Measurements from ENCODE around the gene WBP2NL.
"Not testable (repeated sequence)": the region's sequence is repeated elsewhere in the genome, so short reads cannot be mapped to it uniquely, and the experiment has no call there.

The WBP2NL gene

GRCh38 chr22:41998361-41999261 is at the start of gene WBP2NL:
Gene WBP2NL (plus strand): TSS chr22:41998788. CDS start chr22:41998819, 31 bp downstream.
- DNase-seq, result peak; percentile 73 to 91 (median 86)

- not testable (repeated sequence) for DNase-seq
Measured at GRCh38 chr22:41948928-41949296, 49.7 kb upstream of the WBP2NL start.

- DNase-seq, result no peak
Measured at GRCh38 chr22:41949297-41949965, 49.2 kb upstream of the WBP2NL start.

- DNase-seq, result no peak
Measured at GRCh38 chr22:41951898-41952474, 46.6 kb upstream of the WBP2NL start, which contains the start of gene SMIM45. Gene SMIM45 (plus strand): TSS chr22:41952150.

GRCh38 chr22:41952713-41953112 is 45.9 kb upstream of the WBP2NL start:
- DNase-seq, result no peak

GRCh38 chr22:41957941-41958556 is 40.5 kb upstream of the WBP2NL start:
- DNase-seq, result no peak

GRCh38 chr22:41963453-41964111 is 35.0 kb upstream of the WBP2NL start:
- no peak for DNase-seq

- DNase-seq, result no peak
Measured at GRCh38 chr22:41964112-41964491, 34.5 kb upstream of the WBP2NL start.

- DNase-seq, result no peak
Measured at GRCh38 chr22:41966225-41966606, 32.4 kb upstream of the WBP2NL start.

- peak in 3 of 6 experiments; percentile 21 to 60 (median 43) for DNase-seq
Measured at GRCh38 chr22:41966607-41967240, 31.9 kb upstream of the WBP2NL start.

- DNase-seq, result no peak
Measured at GRCh38 chr22:41968601-41969000, 30.0 kb upstream of the WBP2NL start.

- no peak for DNase-seq
Measured at GRCh38 chr22:41969110-41969646, 29.4 kb upstream of the WBP2NL start, which contains the start of gene SEPTIN3. Gene SEPTIN3 (plus strand): TSS chr22:41969443. CDS start chr22:41971493, 2,050 bp downstream.

- no peak for DNase-seq
Measured at GRCh38 chr22:41970601-41971000, 28.0 kb upstream of the WBP2NL start.

GRCh38 chr22:41971431-41971830 is 27.2 kb upstream of the WBP2NL start:
- no peak for DNase-seq

GRCh38 chr22:41974691-41975290 is 23.8 kb upstream of the WBP2NL start:
- DNase-seq, result no peak

- no peak for DNase-seq
Measured at GRCh38 chr22:41975299-41976069, 23.1 kb upstream of the WBP2NL start.

GRCh38 chr22:41976070-41976901 is 22.3 kb upstream of the WBP2NL start:
- DNase-seq, result peak in 4 of 6 experiments; percentile 11 to 32 (median 19)

- DNase-seq, result peak in 2 of 6 experiments; percentile 4 to 14
Measured at GRCh38 chr22:41976961-41977566, 21.5 kb upstream of the WBP2NL start.

- DNase-seq, result no peak
Measured at GRCh38 chr22:41978732-41979131, 19.9 kb upstream of the WBP2NL start.

Measured in stimulated activated naive CD4-positive, alpha-beta T cell (primary cell).